ENCODE measurements around the gene RXRA. TPM values are rescaled to one million over a fixed set of nuclear protein-coding genes. Genes with fewer than 3 reads are reported as not detected.

Gene RXRA
- polyA plus RNA-seq, 1 of the 3 experiments (the other 2 are of a cell fraction) = 7.6 TPM

DNA sequence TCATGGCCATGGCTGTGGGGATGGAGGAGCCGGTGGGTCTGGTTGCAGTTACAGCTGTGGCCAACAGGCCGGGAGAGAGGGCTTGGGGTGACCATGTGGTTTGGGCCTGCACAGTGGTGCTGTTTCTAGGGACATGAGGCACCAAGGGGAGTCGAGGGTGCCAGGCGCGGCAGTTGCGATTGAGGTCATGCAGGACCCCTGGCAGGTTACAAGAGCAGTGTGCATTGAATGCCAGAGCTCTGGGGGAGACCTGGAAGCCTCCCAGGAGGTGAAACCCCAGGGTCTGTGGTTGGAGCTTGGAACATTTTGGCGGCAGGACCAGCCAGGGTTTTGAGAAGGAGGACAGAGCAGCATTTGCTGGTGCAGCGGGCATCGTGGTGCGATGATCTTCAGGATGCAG, 21.7 kb downstream of the RXRA start (continued):
- TF ChIP-seq EP300 (IDR thresholded peaks at IDR 0.05; ENCODE audit: borderline replicate concordance in 1 of 2, low read depth in 1 of 2, low read length in 1 of 2) = no peak
- TF ChIP-seq YY1 (IDR thresholded peaks at IDR 0.05; ENCODE audit: low read depth) = no peak
- no peak for TF ChIP-seq REST (IDR thresholded peaks at IDR 0.05; ENCODE audit: low read depth, low read length)
- TF ChIP-seq FOSL2 (IDR thresholded peaks at IDR 0.05; ENCODE audit: borderline replicate concordance, low read depth) = no peak

- Histone ChIP-seq H3K9me2 (no peaks in the 10 kb centered on the region), H4K20me1 (ENCODE audit: insufficient read depth) (peaks cover 98% of the 10 kb centered on the region), H3K27ac (ENCODE audit: low read depth in 2 of 2, low read length in 1 of 2) (peak overlapping the region in 1 of 2 experiments; percentile 91; a peak in 2 of 4 replicates), H2AFZ (ENCODE audit: low read depth) (no peak overlapping the region), H3K9me3 (no peaks in the 10 kb centered on the region), H3K4me3 (ENCODE audit: low read depth in 2 of 2, low read length in 1 of 2) (no peak overlapping the region), H3K36me3 (replicated peaks in 1 of 2; ENCODE audit: control insufficient read depth in 1 of 2, insufficient read depth in 2 of 2, low read length in 1 of 2) (no peaks in the 10 kb centered on the region), H3K9ac (no peak overlapping the region), H3K4me1 (ENCODE audit: control insufficient read depth in 1 of 2, insufficient read depth in 2 of 2, low read depth in 1 of 2, low read length in 1 of 2) (peaks cover 0 to 91% of the 10 kb centered on the region in 2 experiments; a peak in 1 of 4 replicates), H3K27me3 (ENCODE audit: insufficient read depth) (no peaks in the 10 kb centered on the region), H3K4me2 (no peak overlapping the region), H3F3A (replicated peaks; ENCODE audit: insufficient read depth) (no peaks in the 10 kb centered on the region), H3K79me2 (ENCODE audit: insufficient read depth) (peaks cover 37% of the 10 kb centered on the region)
- ChIA-PET CTCF (interaction anchor here (0.7 to 4.5 kb wide), 8 partner anchors 10 to 178 kb away, joined by 3 to 23 read pairs (median 6); no protein-coding TSS in a partner anchor), POLR2A (interaction anchor here (0.6 to 2.5 kb wide), 3 partner anchors 12 to 49 kb away, joined by 3 to 11 read pairs (median 10); no protein-coding TSS in a partner anchor)
- WGBS (ENCODE audit: low lambda C conversion rate) = 91% methylated on average over 10 of the region's 30 CpGs
- DNase-seq = no peak
- TF ChIP-seq NFIC (IDR thresholded peaks at IDR 0.05; ENCODE audit: borderline replicate concordance) (no peak), RFX5 (IDR thresholded peaks at IDR 0.05; ENCODE audit: low read length) (no peak), RAD21 (IDR thresholded peaks at IDR 0.05; ENCODE audit: low read length) (no peak)
These were observed 22.3 kb downstream of the RXRA start for GRCh38 chr9:134348404-134349155.

DNA sequence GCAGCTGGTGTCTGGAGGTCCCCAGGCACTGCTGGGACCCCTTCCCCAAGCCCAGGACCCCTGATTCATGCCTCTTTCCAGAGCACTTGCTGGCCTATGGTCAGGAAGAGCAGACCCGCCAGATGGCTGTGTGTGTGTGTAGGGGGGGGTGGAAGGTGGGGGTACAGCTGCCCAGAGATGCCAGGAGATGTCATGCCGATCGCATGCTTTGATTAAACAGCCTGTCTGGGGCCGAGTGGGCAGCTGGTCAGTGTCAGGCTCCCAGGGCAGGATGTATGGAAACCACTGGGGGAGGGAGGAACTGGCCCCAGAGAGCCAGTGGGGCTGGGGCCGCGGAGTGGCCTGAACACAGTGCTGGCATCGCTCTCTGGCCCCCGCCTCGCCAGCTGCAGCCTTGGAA, 23.7 kb downstream of the RXRA start:
- CTCF ChIA-PET = interaction anchor here (0.7 to 4.5 kb wide), 11 partner anchors 9 to 179 kb away, joined by 3 to 23 read pairs (median 5); no protein-coding TSS in a partner anchor
- Histone ChIP-seq H3K4me3 (ENCODE audit: low read depth in 2 of 2, low read length in 1 of 2) (no peak overlapping the region), H3K79me2 (ENCODE audit: insufficient read depth) (peaks cover 30% of the 10 kb centered on the region), H2AFZ (ENCODE audit: low read depth) (no peak overlapping the region), H3K4me1 (ENCODE audit: control insufficient read depth in 1 of 2, insufficient read depth in 2 of 2, low read depth in 1 of 2, low read length in 1 of 2) (peaks cover 0 to 92% of the 10 kb centered on the region in 2 experiments; a peak in 1 of 4 replicates), H3K9ac (no peak overlapping the region), H3F3A (replicated peaks; ENCODE audit: insufficient read depth) (no peaks in the 10 kb centered on the region), H3K27me3 (ENCODE audit: insufficient read depth) (no peaks in the 10 kb centered on the region), H3K9me3 (no peaks in the 10 kb centered on the region), H3K36me3 (replicated peaks in 1 of 2; ENCODE audit: control insufficient read depth in 1 of 2, insufficient read depth in 2 of 2, low read length in 1 of 2) (no peaks in the 10 kb centered on the region), H3K4me2 (no peak overlapping the region), H3K9me2 (no peaks in the 10 kb centered on the region), H3K27ac (ENCODE audit: low read depth in 2 of 2, low read length in 1 of 2) (peak overlapping the region in 1 of 2 experiments; percentile 94; a peak in 2 of 4 replicates), H4K20me1 (ENCODE audit: insufficient read depth) (peaks cover 98% of the 10 kb centered on the region)
- peak; percentile 96 for DNase-seq
- POLR2A ChIA-PET = interaction anchor here (1.1 to 2.5 kb wide), 5 partner anchors 11 to 22 kb away, joined by 4 to 11 read pairs (median 7); no protein-coding TSS in a partner anchor
- 80% methylated on average over 1 of the region's 9 CpGs for WGBS (ENCODE audit: low lambda C conversion rate)
- TF ChIP-seq FOSL2 (IDR thresholded peaks at IDR 0.05; ENCODE audit: borderline replicate concordance, low read depth) = no peak
- TF ChIP-seq TEAD4 (IDR thresholded peaks at IDR 0.05; ENCODE audit: borderline replicate concordance, insufficient read depth) = no peak
- TF ChIP-seq MAX (IDR thresholded peaks at IDR 0.05; ENCODE audit: low read depth) = no peak
- TF ChIP-seq NRF1 (IDR thresholded peaks at IDR 0.05; ENCODE audit: low read depth, low read length) = no peak
- peak; percentile 64 for TF ChIP-seq POLR2AphosphoS5 (IDR thresholded peaks at IDR 0.05; ENCODE audit: low read depth, low read length)
- TF ChIP-seq PBX3 (IDR thresholded peaks at IDR 0.05) = peak; percentile 68
- peak; percentile 100 for TF ChIP-seq RCOR1 (IDR thresholded peaks at IDR 0.05; ENCODE audit: low read length)
- no peak for TF ChIP-seq EZH2phosphoT487 (IDR thresholded peaks at IDR 0.05; ENCODE audit: borderline replicate concordance, low read depth)
- TF ChIP-seq ZBTB33 (IDR thresholded peaks at IDR 0.05; ENCODE audit: borderline replicate concordance, low read depth) = no peak
